Osteocyte (in vitro differentiated cells): ENCODE data around the gene ZNF846. TPM values are rescaled to one million over a fixed set of nuclear protein-coding genes. Genes with fewer than 3 reads are reported as not detected.

Experiments
- DNase-seq: peaks from one replicate; pipeline ENCODE4 v3.0.0; 2021; ENCODE audit warnings: mixed read lengths; ENCODE audit not compliant: unreplicated experiment; ENCODE audit errors: extremely low spot score
- H3K27ac Mint-ChIP-seq: one replicate; pipeline ENCODE4 v1.8.0; 2021; ENCODE audit warnings: mild to moderate bottlenecking, mixed read lengths; ENCODE audit not compliant: unreplicated experiment
- H3K27me3 Mint-ChIP-seq: one replicate; pipeline ENCODE4 v1.8.0; 2021; ENCODE audit warnings: mixed read lengths; ENCODE audit not compliant: unreplicated experiment
- H3K36me3 Mint-ChIP-seq: one replicate; pipeline ENCODE4 v1.8.0; 2021; ENCODE audit warnings: mixed read lengths; ENCODE audit not compliant: unreplicated experiment
- H3K4me1 Mint-ChIP-seq: one replicate; pipeline ENCODE4 v1.8.0; 2021; ENCODE audit warnings: mixed read lengths; ENCODE audit not compliant: unreplicated experiment
- H3K4me3 Mint-ChIP-seq: one replicate; pipeline ENCODE4 v1.8.0; 2021; ENCODE audit warnings: mild to moderate bottlenecking, moderate library complexity, mixed read lengths; ENCODE audit not compliant: unreplicated experiment
- H3K9me3 Mint-ChIP-seq: one replicate; pipeline ENCODE4 v1.8.0; 2021; ENCODE audit warnings: mixed read lengths; ENCODE audit not compliant: unreplicated experiment
- total RNA-seq: library from RNA; stranded (reverse); gene quantifications from 2 replicates; pipeline ENCODE4 v1.2.1, GENCODE V29; 2021
- TF ChIP-seq, protein P1 (sequence below): fragments of 200-600 bp; sonication (generic); IDR thresholded peaks from 2 replicates; pipeline ENCODE4 v1.5.0; 2021; ENCODE audit warnings: antibody characterized with exemption, mild to moderate bottlenecking, moderate library complexity

The ZNF846 gene
- total RNA-seq, 1 donor from 2014 or later = 15.3 TPM

GRCh38 chr19:9702186-9702585 lies 66.4 kb downstream of the ZNF846 start:
- DNase-seq = no peak
- Mint-ChIP-seq H3K4me1 (no peaks in the 10 kb centered on the region), H3K36me3 (no peaks in the 10 kb centered on the region), H3K27me3 (peaks cover 5% of the 10 kb centered on the region), H3K4me3 (no peak overlapping the region), H3K27ac (no peak overlapping the region), H3K9me3 (peaks cover 17% of the 10 kb centered on the region)
- TF ChIP-seq, protein P1, sequence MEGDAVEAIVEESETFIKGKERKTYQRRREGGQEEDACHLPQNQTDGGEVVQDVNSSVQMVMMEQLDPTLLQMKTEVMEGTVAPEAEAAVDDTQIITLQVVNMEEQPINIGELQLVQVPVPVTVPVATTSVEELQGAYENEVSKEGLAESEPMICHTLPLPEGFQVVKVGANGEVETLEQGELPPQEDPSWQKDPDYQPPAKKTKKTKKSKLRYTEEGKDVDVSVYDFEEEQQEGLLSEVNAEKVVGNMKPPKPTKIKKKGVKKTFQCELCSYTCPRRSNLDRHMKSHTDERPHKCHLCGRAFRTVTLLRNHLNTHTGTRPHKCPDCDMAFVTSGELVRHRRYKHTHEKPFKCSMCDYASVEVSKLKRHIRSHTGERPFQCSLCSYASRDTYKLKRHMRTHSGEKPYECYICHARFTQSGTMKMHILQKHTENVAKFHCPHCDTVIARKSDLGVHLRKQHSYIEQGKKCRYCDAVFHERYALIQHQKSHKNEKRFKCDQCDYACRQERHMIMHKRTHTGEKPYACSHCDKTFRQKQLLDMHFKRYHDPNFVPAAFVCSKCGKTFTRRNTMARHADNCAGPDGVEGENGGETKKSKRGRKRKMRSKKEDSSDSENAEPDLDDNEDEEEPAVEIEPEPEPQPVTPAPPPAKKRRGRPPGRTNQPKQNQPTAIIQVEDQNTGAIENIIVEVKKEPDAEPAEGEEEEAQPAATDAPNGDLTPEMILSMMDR = no peak

Other genes with a start within 250 kb of the ZNF846 start
- 20.6 and 20.7 TPM in 2 replicates for gene ZNF426, start 230.1 kb downstream of the ZNF846 start, total RNA-seq
- 24.9 and 25.4 TPM in 2 replicates for gene ZNF121, start 184.2 kb downstream of the ZNF846 start, total RNA-seq
- 44.7 and 46.5 TPM in 2 replicates for gene ZNF561, start 147.5 kb downstream of the ZNF846 start, total RNA-seq
- gene ZNF562, start 93.6 kb downstream of the ZNF846 start, total RNA-seq = 15.1 and 15.6 TPM in 2 replicates
- 28.1 and 29.0 TPM in 2 replicates for gene FBXL12, start 50.3 kb upstream of the ZNF846 start, total RNA-seq
- 258 and 260 TPM in 2 replicates for gene UBL5, start 59.2 kb upstream of the ZNF846 start, total RNA-seq
- 67.4 and 70.3 TPM in 2 replicates for gene PIN1, start 66.6 kb upstream of the ZNF846 start, total RNA-seq
- 208 and 236 TPM in 2 replicates for gene OLFM2, start 167.8 kb upstream of the ZNF846 start, total RNA-seq
- gene COL5A3, start 241.8 kb upstream of the ZNF846 start, total RNA-seq = 68.7 and 80.9 TPM in 2 replicates
- gene RDH8, start 244.7 kb upstream of the ZNF846 start, total RNA-seq = not detected in 2 replicates